Renal cortex interstitium (tissue), 11 donors: ENCODE measurements around the gene IFTAP. TPM values are rescaled to one million over a fixed set of nuclear protein-coding genes. Genes with fewer than 3 reads are reported as not detected.
A peak's percentile ranks its signal among the peaks of the same experiment; 100 is the strongest.

Source experiments
- DNase-seq, 11 donors: peaks; one replicate each; pipeline ENCODE4 v3.0.0-alpha.2; 2013; ENCODE audit warnings: low read depth in 9 of 11, low spot score in 4 of 11; ENCODE audit errors: extremely low read depth in 1 of 11
- polyA plus RNA-seq, 3 donors: library from polyadenylated mRNA; unstranded; fragments of 120-200 nt; gene quantifications; one replicate each; pipeline ENCODE4 v1.2.1, GENCODE V29; 2013; ENCODE audit not compliant: insufficient read length in 3 of 3

Gene IFTAP
- polyA plus RNA-seq, 3 donors = 47.1 to 62.9 (median 57.4) TPM

DNA sequence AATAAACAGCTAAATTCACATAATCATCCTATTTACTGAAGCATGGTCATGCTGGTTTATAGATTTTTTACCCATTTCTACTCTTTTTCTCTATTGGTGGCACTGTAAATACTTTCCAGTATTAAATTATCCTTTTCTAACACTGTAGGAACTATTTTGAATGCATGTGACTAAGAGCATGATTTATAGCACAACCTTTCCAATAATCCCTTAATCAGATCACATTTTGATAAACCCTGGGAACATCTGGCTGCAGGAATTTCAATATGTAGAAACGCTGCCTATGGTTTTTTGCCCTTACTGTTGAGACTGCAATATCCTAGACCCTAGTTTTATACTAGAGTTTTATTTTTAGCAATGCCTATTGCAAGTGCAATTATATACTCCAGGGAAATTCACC is 15.8 kb upstream of the IFTAP start:
- DNase-seq = no peak

DNA sequence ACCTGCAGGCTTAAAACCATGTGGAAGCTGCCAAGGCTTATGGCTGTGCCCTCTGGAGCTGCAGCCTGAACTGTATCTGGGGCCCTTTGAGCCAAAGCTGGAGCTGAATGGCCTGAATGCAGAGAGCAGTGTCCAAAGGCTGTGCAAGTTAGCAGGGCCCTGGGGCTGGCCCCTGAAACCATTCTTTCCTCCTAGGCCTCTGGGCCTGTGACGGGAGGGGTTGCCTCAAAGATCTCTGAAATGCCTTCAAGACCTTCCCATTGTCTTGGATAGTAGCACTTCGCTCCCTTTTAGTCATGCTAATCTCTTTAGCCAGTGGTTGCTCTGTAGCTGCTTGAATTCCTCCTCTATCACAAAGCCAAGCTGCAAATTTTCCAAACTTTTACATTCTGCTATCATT is 12.8 kb upstream of the IFTAP start:
- no peak for DNase-seq

DNA sequence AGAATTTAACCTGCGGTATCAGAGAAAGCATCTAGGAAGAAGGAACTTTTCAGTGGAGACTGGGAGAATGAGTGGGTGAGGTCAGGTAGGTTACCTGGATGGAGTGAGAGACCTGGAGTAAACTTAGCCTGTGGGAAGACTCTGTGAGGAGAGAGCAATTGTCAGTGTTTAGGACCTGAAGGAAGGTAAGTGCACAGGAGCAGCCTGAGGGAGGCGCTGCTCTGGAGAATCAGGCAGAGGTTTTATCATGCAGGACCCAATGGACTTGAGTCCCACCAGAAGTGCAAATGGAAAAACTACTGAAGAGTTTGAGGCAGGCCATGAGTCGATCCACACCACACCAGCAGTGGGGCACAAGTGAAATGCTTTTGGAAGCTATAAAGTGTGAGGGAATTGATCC is 10.6 kb upstream of the IFTAP start:
- DNase-seq = no peak

DNA sequence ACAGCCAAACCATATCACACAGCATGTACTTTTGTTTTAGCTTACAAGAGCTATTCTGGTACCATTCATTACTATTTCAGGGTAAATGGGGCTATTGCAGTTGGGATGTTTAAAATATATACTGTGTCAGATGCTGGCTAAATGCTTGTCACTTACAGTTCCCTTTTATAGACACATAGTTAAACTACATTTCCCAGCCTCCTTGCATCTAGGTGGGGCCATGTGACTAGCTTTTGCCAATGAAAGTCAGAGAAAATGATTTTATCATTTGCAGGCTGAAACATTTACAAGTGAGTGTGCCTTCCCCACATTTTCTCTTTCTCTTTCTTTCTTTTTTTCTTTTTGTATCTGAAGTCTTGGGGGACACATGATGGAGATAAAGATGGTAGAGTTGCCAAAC is 7.8 kb upstream of the IFTAP start:
- no peak for DNase-seq

DNA sequence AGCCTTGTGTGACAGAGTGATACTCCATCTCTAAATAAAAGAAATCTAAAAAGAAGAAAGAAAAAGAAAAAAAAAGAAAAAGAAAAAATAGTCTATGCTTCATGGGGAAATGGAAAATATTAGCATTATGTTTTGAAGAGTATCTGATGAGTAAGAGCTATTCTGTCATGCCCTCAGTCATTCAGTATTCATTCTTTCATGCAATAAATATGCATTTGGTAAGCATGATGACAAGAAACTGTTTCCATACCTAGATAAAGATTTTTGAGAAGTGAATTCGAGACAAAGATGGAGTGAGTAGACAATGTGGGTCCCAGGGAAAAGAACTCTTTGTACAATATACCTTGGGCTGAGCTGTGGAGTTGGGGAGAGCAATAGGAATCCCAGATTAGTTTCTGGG is 6.2 kb upstream of the IFTAP start:
- DNase-seq = no peak

DNA sequence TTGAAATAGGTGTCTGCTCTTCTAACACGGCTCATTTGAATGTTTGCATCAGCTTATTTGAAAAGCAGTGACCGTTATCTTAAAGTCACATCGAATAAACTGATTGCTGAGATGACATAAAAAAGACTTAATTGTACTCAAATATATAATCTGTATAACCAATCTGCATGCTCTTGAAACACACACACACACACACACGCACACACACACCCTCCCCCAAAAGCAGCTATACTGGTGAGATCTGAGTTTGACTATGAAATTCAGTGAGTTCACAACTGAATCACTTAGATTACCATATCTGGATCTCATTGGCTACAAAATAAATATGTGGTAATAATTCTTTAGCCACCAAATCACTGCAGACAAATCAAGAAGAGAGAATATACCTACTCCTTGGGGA is 3.8 kb upstream of the IFTAP start:
- no peak for DNase-seq

DNA sequence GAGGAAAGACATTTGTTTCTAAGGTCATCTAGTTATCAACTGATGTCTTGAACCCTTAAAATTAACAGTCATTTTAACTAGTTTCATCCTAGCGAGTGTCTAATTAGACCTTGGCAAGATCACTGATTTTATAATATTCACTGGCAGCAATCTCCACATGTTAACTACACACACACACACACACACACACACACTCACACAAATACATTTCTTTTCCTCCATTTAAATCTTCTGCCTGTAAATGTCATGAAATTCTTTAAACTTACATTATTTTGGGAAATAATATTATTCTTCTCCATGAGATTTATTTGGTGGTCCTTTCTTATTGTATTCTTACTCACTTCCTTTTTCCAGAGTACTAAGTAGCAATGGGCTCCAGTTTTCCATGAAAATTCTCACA is 2.9 kb upstream of the IFTAP start:
- DNase-seq = no peak

DNA sequence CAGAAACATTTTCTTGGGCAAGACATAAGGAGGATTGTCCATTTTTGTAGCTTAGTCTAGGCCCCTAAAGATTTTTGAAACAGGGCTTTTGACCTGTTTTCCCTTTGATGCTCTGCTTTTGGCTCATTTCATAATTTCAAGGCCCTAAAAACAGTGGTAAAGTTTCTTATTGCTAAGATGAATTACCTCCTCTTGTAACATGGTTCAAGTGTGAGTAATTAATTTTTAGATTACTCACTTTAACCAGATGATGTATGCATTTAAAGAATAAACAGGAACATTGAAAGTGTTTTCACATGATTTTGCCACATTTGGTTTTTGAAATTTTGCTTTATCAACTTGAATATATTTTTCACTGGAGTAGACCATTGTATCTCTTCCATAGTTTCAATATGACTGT is 2.6 kb downstream of the IFTAP start:
- no peak for DNase-seq

DNA sequence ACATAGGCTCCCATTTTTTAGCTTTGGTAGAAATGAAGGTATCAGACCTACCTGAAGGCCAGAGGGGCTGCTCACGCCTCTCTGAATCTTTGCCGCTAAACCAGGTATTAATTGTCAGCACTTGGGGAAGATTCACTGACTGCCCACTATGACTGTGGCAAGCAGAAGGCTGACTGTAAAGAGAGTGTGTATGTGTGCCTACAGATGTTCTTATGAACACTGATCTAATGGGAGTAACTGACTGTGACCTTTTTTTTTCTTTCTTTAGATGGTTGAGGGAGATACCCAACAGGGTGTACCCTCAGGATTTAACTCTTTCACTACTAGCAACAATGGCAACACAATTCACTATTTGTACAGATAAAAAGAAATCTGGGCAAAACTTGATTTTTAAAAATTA is 3.7 kb downstream of the IFTAP start, which contains the start of gene RAG2:
TSS of gene RAG2 (minus strand) at position 186 of the 400 bp plus-strand sequence. CDS start 4,068 bp downstream, outside the sequence.
- DNase-seq = no peak

DNA sequence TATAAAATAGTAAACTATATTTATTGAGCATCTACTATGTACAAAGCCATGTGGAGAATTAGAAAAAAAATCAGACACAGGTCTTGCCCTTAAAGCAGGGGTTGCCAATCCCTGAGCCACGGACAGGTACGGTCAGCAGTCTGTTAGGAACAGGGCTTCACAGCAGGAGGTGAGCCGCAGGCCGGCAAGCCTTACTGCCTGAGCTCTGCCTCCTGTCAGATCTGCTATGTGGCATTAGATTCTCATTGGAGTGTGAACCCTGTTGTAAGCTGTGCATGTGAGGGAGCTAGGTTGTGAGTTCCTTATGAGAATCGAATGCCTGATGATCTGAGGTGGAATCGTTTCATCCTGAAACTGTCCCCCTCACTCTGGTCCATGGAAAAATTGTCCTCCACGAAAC is 5.9 kb downstream of the IFTAP start:
- DNase-seq = no peak

DNA sequence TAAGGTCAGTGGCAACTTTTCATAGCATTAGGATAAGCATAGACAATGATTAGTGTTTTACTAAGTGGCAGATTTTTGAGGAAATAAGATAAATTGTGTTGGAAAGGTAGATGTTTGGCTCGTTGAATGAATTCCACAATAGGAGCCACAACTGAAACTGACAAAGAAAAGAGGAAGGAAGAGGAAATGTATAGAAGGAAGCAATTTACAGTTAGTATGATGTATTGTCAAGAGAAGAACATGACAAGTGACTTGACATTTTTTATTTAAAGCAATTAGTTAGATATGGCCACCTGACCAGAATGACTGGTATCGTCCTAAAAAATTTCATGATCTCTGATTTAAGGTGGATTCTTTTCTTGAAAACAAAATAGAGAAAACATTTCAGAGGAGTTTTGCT is 6.9 kb downstream of the IFTAP start:
- no peak for DNase-seq

DNA sequence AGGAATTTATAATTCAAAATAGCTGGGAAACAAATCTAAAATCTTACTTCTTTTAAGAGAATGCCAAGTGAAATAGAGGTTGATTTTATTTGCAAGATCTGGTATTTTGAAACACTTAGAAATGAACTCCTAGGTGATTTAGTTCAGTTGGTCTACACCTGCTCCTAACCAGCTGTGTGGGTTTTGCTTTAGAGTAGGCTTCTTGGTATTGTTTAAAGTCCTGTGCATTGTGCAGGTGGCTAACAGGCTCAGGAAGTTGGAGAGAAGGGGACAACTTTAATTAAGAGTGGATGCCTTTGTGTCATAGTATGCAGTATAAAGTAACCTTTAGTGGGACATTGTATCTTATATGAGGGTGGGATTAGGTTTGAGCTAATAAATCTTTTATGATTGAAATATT is 7.8 kb downstream of the IFTAP start:
- no peak for DNase-seq

DNA sequence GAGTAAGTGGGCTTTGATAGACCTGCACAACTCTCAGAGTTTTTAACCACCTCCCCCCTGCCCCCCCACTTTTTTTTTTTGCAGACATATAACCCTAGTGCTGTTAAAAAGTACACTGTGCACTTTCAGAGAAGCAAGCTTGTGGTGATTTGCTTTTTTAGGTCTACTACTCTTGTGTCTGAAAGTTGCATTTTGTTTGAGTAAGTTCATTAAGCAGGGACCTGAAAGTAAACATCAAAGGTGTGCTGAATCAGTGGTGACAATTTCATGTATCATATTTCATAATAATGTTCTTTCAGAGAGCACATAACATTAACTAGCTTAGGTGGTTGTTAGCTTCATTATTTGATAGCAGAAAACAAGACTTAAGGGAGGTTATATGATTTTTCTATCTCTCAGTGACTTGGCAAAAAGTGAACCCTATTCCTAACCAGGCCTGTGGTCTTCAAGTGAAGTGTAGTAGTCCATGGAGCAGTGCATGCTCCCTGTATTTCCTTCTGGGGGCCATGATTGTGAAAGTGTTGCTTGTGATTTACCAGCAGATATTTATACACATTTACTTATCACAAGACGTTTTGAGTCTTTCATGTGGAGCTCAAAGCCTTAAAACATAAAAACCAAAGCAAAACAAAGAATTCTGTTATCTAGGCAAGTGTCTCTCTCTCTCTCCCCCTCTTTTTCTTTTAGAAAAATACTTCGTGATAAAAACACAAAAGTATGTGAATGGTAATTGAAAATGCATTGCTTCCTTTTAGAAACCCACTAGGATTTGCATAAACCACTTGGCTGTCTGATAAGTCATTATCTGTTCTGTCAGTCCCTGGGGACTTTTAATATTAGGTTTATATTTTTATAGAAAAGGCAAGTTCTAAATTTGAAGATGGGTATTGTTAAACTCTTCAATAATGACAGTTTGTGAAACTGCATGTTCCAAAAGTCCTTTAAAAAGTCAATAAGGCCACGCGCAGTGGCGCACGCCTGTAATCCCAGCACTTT is 11.2 kb downstream of the IFTAP start:
- DNase-seq = no peak

DNA sequence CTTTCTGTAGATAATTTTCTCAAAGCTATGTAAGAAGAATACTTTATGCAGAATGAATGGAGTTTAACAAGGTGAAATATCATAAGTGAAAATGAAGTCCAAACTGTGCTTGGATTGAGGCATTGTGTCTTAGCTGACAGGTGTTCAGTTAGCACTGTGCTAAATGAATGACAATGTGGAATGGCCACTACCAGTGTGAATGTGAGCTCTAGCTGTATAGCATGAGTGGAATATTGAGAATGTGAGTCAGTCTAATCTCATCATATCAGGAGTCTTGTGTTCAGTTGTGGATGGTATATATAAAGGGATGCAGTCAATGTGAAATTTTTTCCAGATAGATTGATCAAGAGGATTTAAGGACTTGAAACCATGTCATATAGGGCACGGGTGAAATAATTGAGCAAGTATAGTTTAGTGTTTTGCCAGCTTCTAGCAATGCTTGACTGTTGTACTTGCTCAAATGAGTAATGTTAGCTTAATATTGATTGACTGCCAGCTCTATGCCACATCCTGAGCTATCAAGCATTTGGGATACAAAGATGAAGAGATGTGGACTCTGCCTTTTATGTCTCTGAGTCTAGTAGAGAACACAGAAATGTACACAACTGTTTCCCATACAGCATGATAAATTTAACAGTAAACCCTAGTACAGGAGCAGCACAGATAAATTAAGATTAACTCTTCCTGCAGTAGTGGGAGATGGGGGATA is 14.3 kb downstream of the IFTAP start:
- DNase-seq = no peak

DNA sequence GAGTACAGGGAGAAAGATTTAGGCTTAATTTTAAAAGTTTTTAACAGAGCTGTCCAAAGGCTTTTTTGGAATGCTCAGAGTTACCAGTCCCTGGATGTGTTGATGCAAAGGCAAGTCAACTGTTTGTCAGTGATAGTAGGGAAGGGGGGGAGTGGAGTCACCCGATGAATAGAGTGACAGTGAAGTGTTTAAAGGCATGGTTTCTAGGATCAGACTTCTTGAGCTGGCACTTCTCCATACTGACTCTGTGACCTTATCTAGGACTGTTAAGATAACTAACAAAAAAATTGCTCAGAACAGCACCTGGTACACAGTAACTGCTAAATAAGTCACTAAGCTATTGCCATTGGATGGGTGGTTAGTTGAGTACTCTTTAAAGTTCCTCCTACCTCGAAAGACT is 15.1 kb downstream of the IFTAP start:
- no peak for DNase-seq

DNA sequence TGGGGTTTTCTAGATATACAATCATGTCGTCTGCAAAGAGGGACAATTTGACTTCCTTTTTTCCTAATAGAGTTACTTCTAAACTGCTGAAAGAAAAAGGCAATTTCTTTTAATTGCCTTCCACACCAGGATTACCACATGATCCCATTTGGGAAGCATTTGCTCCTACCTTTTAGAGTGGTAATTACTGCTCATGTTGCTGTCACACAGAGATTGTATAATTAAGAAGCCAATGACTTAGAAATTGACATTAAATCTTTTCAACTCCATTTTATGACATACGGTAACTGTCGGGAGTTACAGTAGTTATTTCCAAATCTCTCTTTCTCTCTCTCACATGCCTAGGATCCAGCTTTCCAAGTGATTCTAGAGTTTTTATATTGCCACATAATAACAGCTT is 21.5 kb downstream of the IFTAP start:
- DNase-seq = no peak

DNA sequence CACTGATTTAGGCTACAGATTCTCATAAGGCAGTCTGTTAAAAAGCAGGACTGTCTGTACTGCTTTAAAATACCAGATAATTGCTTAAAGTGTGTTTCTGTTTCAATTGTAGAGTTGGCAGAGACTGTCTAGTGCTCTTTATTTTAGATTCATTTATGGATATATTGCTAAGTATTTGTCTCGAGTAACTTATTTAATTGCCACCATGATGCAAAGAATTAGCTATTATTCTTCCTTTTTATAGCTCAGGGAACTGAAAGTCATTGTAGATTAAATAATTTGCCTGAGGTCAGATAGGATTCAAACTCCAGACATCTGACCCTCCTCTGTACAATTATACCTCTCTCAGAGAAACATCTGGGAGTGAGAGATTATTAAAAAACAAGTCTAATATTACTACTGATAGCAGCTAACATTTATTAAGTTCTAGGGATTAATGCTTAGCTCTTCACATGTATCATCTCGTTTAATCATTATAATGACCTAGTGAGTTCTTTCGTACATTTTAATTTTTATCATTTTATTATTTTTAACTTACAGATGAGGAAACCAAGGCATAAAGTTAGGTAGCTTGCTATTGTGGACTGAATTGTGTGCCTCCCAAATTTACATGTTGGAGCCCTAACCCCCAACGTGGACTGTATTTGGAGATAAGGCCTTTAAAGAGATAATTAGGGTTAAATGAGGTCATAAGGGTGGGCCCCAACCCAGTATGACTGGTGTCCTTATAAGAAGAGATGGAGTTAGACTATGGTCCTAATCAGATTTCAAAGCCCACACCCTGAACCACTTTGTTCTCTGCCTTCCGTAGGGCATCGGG is 23.5 kb downstream of the IFTAP start:
- no peak for DNase-seq

DNA sequence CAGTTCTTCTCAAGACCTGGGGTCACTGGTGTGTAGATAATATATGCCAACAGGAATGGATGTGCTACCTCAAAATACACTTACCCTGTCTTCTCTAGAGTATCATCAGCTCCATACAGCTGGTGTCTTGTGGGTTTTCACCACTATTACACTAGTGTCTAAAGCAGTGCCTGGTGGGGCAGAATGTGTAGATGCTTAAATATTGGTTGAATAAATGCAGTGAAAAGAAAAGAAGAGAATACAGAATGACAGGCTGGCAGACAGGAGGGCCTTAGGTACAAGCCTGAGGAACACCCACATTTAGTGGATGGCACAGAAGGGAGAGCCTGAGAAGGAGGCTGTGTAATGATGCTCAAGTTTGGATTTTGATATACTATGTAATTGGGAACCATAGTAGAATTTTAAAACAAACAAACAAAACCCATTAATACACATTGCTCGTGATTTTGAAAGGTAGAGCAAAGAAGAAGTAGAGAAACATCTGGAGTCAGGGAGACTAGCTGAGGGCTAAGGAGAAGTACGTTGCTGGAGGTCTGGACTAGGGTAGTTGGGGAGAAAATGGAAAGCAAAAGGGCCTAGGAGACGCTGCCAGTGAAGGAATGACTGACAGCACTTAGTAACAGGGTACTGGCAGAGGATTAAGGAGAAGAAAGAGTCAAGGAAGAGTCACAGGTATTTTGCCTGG is 24.2 kb downstream of the IFTAP start:
- DNase-seq = no peak

DNA sequence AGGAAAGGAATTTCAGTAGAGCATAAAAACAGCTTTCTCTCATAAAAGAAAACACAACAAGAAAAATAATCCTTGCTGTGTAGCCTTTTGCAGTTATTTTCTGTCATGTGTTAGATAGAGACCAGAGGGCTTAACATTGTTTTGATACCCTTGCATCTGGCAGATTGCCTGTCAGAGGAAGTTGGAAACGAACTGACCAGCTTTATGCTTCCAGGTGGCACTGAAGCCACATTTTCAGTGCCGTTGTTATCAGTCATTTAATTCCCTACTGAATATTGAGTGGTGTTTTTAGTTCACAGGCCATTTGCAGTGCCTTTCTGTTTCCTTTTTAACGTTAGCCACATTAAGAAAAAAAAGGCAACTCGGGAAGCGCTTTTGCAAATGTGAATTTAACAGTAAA is 25.2 kb downstream of the IFTAP start:
- DNase-seq = peak in 8 of 11 donors; percentile 18 to 55 (median 34)
